Measurements from ENCODE around the gene RTP2. TPM values are rescaled to one million over a fixed set of nuclear protein-coding genes. Genes with fewer than 3 reads are reported as not detected.
"Not testable (repeated sequence)": the region's sequence is repeated elsewhere in the genome, so short reads cannot be mapped to it uniquely, and the experiment has no call there.

The RTP2 gene
- total RNA-seq, 2 donors from 2014 or later: not detected

DNA sequence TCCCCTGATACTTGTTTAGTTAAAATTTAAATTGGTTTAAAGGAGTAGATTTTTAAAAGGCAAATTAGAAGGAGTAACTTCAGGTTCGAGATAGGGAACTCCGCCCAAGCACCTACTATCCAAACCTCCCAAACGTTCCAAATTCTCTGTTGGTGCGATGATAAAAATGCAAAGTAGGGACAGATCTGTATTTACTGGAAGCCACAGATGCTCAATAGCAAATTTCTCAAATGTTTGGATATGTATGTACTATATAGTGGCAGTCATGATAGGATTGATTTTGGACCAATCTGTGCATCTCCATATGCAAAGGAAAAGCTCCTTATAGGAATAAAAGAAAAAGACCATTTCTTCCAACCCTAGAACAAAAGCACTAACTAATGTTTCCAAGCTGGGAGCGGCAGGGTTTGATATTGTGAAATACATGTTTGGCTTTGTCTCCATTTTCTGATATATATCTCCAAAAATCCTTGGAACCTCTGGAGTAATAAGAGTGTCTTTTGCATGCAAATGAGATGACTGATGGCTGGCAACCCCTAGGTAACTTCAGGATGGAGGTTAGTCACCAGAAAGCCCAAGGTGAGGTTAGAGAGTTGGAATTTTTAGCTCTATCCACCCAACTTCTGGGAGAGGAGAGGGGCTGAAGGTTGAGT, 15.6 kb downstream of the RTP2 start:
- no peaks in the 10 kb centered on the region for H3K9me3 ChIP-seq
- intact Hi-C loops (cut with DNase I): loop anchor here (10.0 kb wide), 1 partner anchor 572 kb away; no protein-coding TSS in a partner anchor
- no peaks in the 10 kb centered on the region for H3K27me3 ChIP-seq (replicated peaks; ENCODE audit: insufficient read depth)
- 86% methylated on average over 5 of the region's 5 CpGs for WGBS
- no peaks in the 10 kb centered on the region for H3K4me1 ChIP-seq (replicated peaks)
- TF ChIP-seq POLR2AphosphoS5 (IDR thresholded peaks at IDR 0.05) (no peak), POLR2A (IDR thresholded peaks at IDR 0.05) (no peak)
- TF ChIP-seq, protein P1, sequence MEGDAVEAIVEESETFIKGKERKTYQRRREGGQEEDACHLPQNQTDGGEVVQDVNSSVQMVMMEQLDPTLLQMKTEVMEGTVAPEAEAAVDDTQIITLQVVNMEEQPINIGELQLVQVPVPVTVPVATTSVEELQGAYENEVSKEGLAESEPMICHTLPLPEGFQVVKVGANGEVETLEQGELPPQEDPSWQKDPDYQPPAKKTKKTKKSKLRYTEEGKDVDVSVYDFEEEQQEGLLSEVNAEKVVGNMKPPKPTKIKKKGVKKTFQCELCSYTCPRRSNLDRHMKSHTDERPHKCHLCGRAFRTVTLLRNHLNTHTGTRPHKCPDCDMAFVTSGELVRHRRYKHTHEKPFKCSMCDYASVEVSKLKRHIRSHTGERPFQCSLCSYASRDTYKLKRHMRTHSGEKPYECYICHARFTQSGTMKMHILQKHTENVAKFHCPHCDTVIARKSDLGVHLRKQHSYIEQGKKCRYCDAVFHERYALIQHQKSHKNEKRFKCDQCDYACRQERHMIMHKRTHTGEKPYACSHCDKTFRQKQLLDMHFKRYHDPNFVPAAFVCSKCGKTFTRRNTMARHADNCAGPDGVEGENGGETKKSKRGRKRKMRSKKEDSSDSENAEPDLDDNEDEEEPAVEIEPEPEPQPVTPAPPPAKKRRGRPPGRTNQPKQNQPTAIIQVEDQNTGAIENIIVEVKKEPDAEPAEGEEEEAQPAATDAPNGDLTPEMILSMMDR (IDR thresholded peaks at IDR 0.05): no peak
- no peak for DNase-seq (ENCODE audit: low spot score)
- no peaks in the 10 kb centered on the region for H3K36me3 ChIP-seq
- no peak overlapping the region for H3K4me3 ChIP-seq
- no peak overlapping the region for H3K27ac ChIP-seq

DNA sequence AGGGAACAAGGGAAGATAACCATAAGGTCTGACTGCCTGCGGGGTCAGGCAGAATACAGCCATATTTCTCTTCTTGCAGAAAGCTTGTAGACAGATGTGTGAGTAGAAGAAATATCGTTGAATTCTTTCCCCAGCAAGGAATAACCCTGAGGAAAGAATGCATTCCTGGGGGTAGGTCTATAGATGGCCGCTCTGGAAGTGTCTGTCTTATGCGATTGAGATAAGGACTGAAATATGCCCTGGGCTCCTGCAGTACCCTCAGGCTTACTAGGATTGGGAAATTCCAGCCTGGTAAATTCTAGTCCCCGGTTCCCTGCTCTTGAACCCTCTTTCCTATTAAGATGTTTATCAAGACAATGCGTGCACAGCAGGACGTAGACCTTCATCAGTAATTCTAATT, 16.4 kb downstream of the RTP2 start:
- Histone ChIP-seq H3K27ac (no peak overlapping the region), H3K36me3 (no peaks in the 10 kb centered on the region), H3K27me3 (replicated peaks; ENCODE audit: insufficient read depth) (no peaks in the 10 kb centered on the region), H3K9me3 (no peaks in the 10 kb centered on the region), H3K4me1 (replicated peaks) (no peaks in the 10 kb centered on the region), H3K4me3 (no peak overlapping the region)
- intact Hi-C loops (cut with DNase I): loop anchor here (10.0 kb wide), 1 partner anchor 571 kb away; no protein-coding TSS in a partner anchor
- TF ChIP-seq POLR2AphosphoS5 (IDR thresholded peaks at IDR 0.05): no peak
- TF ChIP-seq, protein P1 (IDR thresholded peaks at IDR 0.05): no peak
- TF ChIP-seq POLR2A (IDR thresholded peaks at IDR 0.05): no peak
- no peak for DNase-seq (ENCODE audit: low spot score)
- WGBS: 86% methylated on average over 7 of the region's 7 CpGs

DNA sequence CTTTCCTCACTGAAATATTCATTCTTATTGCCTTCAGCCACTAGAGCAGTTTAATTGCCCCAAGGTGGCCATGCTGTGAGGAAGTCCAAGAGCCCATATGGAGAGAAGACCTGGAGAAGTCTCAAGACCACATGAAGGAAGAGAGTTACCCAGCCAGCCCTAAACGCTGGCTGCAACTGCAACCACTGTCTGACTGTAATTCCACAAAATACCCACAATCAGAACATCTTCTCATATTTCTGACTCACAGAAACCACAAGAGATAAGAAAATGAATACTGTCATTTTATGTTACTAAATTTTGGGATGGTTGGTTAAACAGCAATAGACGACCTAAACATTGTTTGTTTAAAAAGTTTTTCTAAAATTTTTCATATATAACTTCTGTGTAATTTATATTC, 17.5 kb downstream of the RTP2 start:
- TF ChIP-seq POLR2AphosphoS5 (IDR thresholded peaks at IDR 0.05): no peak
- TF ChIP-seq, protein P1 (IDR thresholded peaks at IDR 0.05): no peak
- TF ChIP-seq POLR2A (IDR thresholded peaks at IDR 0.05): no peak
- H3K36me3 ChIP-seq: no peaks in the 10 kb centered on the region
- H3K27me3 ChIP-seq (replicated peaks; ENCODE audit: insufficient read depth): no peaks in the 10 kb centered on the region
- H3K9me3 ChIP-seq: no peaks in the 10 kb centered on the region
- H3K4me3 ChIP-seq: no peak overlapping the region
- intact Hi-C loops (cut with DNase I): loop anchor here (10.0 kb wide), 1 partner anchor 570 kb away; no protein-coding TSS in a partner anchor
- WGBS: 53% methylated on average over 2 of the region's 2 CpGs
- H3K27ac ChIP-seq: no peak overlapping the region
- H3K4me1 ChIP-seq (replicated peaks): no peaks in the 10 kb centered on the region
- DNase-seq (ENCODE audit: low spot score): no peak

DNA sequence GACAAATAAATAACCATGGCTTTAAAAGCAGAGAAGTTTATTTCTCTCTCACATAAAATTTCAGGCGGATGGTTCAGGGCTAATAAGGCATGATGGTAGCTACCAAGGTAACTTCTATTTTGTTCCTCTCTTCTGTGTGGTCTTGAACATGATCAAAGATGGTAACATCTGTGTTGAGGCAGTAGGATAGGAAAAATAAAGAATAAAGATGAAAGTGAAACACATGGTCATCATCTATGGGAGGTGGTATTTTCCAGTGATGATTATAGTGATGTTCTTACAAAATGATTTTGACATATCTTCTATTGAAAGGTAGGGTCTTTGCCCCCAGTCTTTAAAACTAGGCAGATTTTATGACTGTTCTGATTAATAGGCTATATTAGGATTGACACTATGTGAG, 17.9 kb downstream of the RTP2 start:
- H3K4me1 ChIP-seq (replicated peaks): no peaks in the 10 kb centered on the region
- TF ChIP-seq POLR2A (IDR thresholded peaks at IDR 0.05) (no peak), POLR2AphosphoS5 (IDR thresholded peaks at IDR 0.05) (no peak)
- TF ChIP-seq, protein P1 (IDR thresholded peaks at IDR 0.05): no peak
- intact Hi-C loops (cut with DNase I): loop anchor here (10.0 kb wide), 1 partner anchor 570 kb away; no protein-coding TSS in a partner anchor
- H3K27ac ChIP-seq: no peak overlapping the region
- H3K4me3 ChIP-seq: no peak overlapping the region
- no peaks in the 10 kb centered on the region for H3K9me3 ChIP-seq
- no peaks in the 10 kb centered on the region for H3K36me3 ChIP-seq
- WGBS: 84% methylated on average over 1 of the region's 1 CpG
- no peak for DNase-seq (ENCODE audit: low spot score)
- H3K27me3 ChIP-seq (replicated peaks; ENCODE audit: insufficient read depth): no peaks in the 10 kb centered on the region

DNA sequence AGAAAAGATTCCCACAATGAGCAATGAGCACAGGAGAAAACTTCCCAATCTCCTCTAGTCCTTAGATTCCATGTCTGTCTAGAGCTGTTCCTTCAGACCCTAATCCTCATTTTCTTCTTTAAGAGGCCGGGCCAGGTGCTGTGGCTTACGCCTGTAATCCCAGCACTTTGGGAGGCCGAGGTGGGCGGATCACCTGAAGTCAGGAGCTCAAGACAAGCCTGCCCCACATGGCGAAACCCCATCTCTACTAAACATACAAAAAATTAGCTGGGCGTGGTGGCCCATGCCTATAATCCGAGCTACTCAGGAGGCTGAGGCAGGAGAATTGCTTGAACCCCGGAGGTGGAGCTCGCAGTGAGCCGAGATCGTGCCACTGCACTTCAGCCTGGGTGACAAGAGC, 20.6 kb downstream of the RTP2 start:
- intact Hi-C loops (cut with DNase I): loop anchor here (10.0 kb wide), 1 partner anchor 567 kb away; no protein-coding TSS in a partner anchor
- H3K9me3 ChIP-seq; H3K36me3 ChIP-seq; H3K27me3 ChIP-seq (replicated peaks; ENCODE audit: insufficient read depth); H3K4me1 ChIP-seq (replicated peaks); H3K4me3 ChIP-seq; DNase-seq (ENCODE audit: low spot score); H3K27ac ChIP-seq: not testable (repeated sequence)
- WGBS: 78% methylated on average over 11 of the region's 11 CpGs

All from prostate gland (tissue), 2 donors.